ENCODE measurements around the gene NTRK1.

The NTRK1 gene

GRCh38 chr1:156839426-156840109, 21.1 kb upstream of the NTRK1 start:
- DNase-seq: no peak

DNA sequence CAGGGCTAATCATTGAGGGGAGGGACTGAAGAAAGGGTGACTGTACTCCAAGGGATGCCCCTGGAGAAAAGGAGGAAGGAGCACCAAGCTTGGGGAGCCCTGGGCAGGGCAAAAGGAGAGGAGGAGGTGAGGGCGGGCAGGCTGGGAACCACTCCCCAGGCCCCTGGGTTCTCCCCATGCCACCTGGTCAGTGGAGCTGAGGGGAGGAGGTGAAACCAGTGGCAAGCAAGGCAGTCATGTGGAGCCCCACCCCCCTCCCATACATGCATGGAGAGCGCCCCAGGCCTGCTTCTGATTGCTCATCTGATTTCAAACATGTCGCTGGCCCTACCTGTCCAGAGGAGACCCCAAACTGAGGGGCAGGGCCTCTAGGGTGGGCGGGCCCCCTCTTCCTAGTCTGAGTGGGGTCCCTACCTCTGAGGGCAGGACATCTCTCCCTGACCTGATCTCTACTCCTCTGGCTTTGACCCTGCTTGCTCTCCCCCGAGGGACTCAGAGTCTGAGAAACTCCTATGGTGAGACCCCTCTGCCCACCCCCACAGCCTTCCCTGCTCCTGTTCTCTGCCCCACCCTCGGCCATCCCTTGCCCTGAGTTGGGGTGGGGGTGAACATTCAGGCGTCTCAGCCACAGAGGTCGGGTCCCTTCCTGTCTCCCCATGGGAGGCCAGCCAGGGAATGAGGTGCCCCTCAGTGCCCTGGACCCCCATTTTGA, 20.3 kb upstream of the NTRK1 start:
- no peak for DNase-seq

- DNase-seq: no peak
Measured at GRCh38 chr1:156840898-156841279, 19.8 kb upstream of the NTRK1 start.

- DNase-seq: no peak
Measured at GRCh38 chr1:156841295-156841855, 19.3 kb upstream of the NTRK1 start.

DNA sequence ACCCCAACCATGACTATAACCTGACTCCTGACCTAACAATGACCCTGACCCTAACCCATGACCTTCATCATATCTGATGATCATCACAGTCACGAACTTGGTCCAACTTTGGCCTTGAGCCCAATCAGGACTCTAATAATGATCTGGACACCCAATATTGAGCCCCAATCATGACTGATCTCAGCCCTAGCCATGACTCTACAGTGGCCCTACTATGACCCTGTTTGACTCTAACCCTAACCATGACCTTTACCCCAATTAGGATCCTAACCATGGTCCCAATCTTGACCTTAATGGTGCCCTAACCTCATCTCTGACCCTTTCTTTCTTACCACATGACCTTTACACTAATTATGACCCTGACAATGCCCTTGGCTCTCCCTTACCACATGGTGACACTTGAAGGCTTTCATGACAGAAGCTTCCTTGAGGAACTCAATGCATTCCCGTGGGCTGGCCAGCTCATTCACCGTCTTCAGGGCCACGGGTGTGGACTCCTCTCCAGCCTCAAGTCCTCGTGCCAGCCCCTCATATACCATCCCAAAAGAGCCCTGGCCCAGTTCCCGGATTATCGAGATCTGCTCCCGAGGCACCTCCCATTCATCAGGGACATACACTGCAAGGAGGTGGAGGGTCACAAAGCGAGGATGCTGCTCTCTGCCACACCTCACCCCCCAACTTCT, 17.9 kb upstream of the NTRK1 start:
- no peak for DNase-seq

- no peak for DNase-seq
Measured at GRCh38 chr1:156844102-156844501, 16.6 kb upstream of the NTRK1 start.

DNA sequence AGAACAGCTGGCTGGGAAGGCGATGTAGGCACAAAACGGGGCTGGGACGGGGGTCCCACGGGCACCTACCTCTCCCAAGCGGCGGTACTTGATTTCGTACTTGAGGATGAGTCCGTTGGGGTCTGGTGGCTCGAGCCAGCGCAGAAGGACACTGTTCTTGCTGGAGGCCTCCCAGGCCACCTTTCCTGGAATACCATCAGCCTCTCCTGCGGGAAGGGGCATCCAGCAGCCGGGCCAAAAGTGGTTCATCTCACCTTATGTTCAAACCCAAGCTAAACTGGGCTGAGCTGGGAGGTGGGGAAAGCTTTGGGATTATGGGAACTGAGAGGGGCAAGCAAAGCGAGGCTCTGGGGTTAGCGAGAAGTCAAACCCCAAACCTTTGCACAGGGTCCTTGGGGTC, 16.0 kb upstream of the NTRK1 start:
- no peak for DNase-seq

- no peak for DNase-seq
Measured at GRCh38 chr1:156845055-156845952, 15.4 kb upstream of the NTRK1 start.

DNA sequence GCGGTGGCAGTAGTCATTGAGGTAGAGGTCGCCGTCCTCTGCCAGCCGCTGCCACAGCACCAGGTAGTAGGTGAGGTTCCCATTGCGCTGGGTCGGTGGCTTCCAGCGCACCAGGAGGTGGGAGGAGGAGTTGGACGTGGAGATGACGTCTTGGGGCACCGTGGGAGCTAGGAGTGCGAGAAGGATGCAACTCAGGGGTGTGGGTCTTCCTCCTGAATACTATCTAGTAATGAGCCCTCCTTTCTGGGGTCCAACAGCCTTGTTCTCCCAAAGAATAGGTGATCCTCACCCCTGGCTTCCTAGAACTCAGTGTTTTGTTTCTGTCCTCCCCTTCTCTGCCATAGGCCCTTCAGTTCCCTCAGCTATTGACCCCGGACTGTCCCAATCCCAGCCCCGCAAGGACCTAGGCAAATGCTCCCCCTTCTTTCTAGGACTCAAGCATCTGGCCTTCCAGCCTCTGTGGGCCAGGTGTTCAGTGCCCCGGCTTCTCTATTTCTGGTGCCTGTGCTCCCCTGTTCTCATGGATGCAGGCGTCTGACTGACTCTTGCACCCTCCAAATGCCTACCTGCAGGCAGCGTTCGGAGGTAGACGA, 14.6 kb upstream of the NTRK1 start:
- DNase-seq: no peak

DNA sequence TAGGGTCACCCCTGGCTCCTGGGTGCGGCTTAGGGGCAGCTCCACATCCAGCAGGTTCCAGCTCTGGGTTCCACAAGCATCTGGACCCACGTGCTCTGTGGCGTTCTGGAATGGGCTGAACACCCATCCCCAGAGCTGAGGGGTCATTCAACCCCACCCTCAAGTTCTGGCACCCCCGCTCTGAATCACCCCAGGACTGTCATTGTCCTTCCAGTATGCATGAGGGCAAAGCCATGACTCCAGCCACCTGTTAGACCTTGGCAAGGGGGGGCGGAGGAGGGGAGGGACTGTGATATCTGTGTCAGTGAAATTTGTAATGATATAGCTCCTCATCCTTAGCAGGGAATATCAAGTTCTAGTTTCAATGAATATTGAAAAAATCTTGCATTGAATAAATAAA, 14.0 kb upstream of the NTRK1 start:
- DNase-seq: no peak

DNA sequence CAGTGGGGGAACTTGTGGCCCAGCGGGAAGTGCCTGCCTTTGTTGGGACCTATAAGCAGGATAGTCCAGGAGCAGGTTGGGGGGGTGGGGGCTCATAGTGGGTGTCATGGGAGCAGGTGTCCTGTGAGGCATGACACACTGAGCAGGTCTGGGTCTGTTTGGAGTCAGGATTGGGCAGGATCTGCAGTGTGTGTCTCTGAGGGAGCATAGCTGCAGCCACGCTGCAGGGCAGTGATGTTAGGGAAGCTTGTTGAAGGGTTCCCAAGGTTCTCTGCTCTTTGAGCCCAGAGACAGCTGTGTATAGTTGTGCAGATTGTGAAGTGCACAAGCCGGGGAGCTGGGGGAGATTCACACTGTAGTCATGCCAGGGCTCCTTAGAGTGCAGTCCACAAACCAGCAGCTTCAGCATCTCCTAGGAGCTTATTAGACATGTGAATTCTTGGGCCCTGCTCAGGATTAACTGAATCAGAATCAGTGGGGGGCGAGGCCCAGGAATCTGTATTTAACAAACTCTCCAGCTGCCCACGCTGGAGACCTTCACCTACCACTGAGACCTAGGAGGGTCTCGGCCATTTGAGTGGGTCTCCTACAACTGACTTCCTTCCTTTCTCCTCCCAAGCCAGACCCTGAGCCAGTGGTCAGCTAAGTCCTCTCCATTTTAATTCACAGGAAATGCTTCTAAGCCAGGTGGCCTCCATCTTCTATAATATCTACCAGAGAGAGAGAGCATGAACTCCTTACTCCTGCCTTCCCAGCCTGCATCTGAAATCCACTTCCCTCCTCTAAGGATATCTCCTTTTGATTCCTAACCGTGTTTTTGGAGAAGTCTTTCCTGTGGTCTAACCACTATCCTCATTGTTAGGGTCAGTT, 12.8 kb upstream of the NTRK1 start:
- no peak for DNase-seq

- DNase-seq: no peak
Measured at GRCh38 chr1:156848461-156849150, 12.1 kb upstream of the NTRK1 start.

- no peak for DNase-seq
Measured at GRCh38 chr1:156849151-156849496, 11.5 kb upstream of the NTRK1 start.

DNA sequence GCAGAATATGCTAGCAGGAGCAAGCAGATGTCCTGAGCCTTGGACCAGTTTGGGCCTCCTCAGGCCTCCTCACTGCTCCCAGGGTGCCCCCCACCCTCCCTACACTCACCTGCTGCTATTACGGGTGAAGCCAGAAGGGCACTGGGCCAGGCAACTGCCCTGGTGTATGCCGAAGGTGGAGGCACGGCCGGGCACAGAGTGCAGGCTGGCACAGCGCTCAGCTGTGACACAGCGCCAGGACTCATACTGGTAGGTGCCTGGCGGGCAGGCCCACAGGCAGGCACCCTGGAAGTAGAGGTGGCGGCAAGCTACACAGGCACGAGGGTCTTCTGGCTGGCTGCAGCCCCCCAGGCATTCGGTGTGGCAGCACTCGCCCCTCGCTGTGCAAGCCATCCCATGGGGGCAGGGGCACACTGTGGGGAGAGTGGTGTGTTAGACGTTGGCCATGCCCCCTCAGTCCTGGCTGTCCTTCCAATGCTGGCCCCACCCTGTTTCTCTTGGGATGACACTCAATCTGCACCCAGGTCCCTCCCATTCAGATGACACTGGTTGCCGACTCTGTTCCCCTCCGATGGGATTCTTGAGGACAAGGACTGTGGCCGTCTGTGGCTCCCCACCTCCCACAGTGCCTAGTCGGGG, 8.8 kb upstream of the NTRK1 start:
- DNase-seq: no peak

DNA sequence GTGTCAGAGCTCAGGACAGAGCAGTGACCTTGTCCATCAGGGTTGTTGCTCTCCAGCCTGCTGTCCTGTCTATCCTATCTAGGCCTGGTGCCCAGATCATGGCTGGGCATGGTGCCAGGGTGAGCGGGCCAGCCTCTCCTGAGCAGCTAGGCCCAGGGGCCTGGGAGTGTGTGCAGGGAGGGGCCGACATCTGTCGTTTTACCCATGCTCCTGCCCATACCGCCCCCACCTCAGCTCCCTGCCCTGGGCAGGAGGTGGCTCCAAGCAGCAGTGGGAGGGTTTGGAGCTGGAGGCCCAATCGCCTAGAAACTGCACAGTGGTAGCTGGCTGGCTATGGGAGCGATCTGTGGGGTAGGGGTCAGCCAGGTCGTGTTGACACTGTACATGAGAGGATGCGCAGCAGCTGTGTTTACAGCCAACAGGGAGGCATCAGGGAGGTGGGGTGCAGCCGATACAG, 8.2 kb upstream of the NTRK1 start:
- peak; percentile 81 for DNase-seq

DNA sequence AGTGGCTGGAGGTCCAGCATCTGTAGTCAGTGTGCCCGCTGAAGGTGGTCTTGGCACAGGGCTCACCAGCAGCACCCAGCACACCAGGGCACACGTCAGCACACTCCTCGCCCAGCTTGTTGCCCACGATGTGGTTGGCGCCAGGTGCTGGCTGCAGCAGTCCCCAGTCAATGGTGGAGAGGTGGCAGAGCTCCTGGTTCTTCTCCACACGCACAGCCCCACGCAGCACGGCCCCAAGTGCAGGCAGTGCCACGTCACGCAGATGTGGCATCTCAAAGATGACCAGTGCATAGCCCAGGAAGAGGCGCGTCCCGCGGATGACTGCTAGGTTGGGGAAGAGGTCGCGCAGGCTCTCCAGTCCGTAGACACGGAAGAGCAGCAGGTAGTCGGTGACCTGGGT, 6.9 kb upstream of the NTRK1 start:
- no peak for DNase-seq

- DNase-seq: no peak
Measured at GRCh38 chr1:156854634-156855033, 6.0 kb upstream of the NTRK1 start.

DNA sequence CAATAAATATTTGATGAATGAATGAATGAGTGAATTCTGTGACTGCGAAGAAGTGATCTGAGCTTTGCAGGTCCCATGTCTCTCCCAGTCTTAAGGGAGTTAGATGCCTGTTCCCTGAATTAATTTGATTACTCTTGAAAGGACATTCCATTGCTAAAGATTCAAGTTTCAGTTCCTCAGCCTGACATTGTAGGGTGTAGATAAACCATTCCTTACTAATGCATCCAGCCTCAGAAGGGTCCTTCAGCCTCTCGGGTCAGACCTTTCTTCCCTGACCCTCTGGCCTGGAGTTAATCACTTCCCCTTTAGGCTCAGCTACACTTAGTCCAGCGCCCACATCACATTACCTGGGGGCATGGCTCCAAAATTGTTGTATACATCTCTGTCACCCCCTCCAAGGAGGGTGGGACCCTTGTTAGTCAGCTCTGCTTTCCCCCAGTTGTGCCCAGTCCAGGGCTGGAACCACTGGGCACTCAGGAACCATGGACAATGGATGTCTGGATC, 4.3 kb upstream of the NTRK1 start:
- no peak for DNase-seq

DNA sequence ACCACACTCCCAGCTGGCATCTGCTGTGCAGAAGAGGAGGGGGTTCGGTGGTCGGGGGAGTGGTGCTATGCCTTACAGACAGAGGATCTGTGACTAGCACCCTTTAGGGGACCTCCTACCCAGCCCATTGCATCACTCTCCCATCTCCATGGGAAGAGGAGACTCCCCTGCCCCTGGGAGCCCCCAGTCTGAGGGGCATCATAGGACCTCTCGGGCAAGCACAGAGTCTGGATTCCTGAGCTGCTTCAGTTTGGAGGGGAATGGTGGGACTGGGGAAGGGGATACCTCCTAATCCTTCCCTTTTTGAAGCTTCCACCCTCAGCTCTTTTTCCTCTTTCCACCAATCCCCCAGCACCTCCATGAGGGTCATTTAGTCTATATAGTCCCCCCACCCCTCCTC, 3.1 kb upstream of the NTRK1 start:
- no peak for DNase-seq

GRCh38 chr1:156858555-156858956, 2.1 kb upstream of the NTRK1 start:
- DNase-seq: no peak
